ENCODE results near the gene NTSR2.

The NTSR2 gene, protein sequence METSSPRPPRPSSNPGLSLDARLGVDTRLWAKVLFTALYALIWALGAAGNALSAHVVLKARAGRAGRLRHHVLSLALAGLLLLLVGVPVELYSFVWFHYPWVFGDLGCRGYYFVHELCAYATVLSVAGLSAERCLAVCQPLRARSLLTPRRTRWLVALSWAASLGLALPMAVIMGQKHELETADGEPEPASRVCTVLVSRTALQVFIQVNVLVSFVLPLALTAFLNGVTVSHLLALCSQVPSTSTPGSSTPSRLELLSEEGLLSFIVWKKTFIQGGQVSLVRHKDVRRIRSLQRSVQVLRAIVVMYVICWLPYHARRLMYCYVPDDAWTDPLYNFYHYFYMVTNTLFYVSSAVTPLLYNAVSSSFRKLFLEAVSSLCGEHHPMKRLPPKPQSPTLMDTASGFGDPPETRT

GRCh38 chr2:11669454-11670291 is at the start of gene NTSR2:
Gene NTSR2 (minus strand): TSS chr2:11670195. CDS start chr2:11670129, 66 bp downstream.
- peak; percentile 37 for DNase-seq

GRCh38 chr2:11719230-11719977 is 49.4 kb upstream of the NTSR2 start:
- DNase-seq: no peak

GRCh38 chr2:11718606-11719005 is 48.6 kb upstream of the NTSR2 start:
- no peak for DNase-seq

- DNase-seq: no peak
Measured at GRCh38 chr2:11717623-11718022, 47.6 kb upstream of the NTSR2 start.

DNA sequence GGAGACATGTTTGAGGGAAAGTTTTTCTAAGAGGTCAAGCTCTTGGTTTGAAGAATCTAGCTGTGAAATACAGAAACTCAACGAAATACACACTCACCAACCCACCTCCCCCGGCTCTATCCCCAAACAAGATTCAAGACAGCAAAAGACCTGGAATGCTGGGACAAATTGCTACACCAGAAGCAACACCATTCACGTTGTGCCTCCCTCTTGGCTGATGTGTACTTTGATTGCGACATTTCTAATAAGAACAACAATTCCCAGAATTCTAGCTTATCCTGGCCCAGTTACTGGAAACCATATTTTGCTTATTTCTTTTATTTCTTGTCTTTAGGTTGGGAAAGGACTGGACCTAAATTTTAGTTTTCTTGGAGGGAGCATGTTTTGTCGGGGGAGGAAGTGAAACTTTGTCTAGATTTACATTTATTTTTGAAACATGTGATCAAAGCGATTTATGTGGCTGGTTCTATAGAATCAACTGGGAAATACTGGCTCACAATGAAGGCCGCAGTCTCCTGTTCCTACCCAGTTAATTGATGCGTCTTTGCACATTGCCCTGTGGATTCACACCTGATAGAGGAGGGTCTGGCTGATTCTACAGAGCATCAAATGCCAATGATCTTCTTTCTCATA is 46.8 kb upstream of the NTSR2 start:
- DNase-seq: no peak

DNA sequence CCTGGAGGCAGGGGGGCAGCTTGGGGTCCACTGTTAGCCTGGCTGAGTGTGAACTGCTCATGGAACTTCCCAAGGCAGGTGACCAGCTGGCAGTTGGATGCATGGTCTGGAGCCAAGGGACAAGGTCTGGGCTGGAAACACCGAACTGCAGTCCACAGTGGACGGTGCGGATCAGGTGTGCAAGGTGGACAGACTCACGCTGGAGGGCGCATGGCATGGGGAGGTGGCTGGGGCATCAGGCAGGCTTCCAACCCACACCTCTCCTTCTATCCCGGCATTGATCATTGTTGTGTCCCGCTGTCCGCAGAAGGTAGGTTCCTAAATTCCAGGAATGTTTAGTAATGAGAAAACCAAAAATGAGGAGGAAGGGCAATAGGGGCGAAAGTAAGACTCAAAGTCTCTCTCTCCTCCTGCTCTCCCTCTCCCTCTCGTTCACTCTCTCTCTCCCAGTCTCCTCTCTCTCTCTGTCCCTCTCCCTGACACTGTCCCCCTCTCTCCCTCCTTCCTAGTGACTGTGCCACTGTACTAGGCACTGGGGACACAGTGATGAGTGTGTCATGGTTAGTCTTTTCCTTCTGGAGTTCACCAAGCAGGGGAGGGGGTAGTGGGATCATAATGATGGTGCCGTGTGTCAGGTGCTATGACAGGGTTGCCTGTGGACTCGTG is 46.1 kb upstream of the NTSR2 start:
- DNase-seq: no peak

DNA sequence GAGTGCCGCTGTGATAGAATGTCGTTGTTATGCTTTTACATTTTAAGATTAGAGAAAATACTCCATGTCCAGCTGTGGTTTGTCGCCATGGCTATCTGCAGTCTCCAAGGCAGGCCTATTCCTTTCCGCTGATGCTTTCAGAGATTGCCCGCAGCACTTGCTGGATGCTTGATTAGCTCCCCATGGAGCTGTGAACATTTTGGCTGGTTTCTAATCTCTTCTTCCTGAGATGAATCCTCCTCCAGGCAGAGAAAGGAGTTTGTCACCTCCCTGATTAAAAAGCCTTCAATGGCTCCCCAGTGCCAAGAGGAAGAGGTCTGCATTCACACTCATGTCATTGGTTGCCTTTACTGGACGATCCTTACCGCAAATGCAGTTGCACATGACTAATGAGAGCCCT is 43.8 kb upstream of the NTSR2 start:
- no peak for DNase-seq

- no peak for DNase-seq
Measured at GRCh38 chr2:11712866-11713265, 42.9 kb upstream of the NTSR2 start.

DNA sequence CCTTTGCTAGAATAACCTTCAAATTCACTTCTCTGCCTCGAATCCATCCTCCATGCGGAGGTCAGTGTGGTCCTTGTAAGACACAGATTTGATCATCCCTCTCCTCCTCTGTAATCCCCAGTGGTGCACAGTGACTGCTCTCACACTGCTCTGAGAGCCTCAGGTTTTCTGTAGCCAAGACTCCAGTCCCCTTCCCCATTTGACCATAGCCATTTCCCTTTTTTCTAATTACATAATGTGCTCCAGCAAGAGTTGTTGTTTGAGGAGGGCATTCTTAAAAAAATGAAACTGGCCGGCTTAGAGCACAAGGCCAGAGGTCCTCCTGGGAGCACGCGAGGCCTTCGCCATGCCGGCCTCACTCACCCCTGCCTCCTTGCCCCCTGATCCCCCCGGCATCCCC is 41.8 kb upstream of the NTSR2 start:
- DNase-seq: no peak

DNA sequence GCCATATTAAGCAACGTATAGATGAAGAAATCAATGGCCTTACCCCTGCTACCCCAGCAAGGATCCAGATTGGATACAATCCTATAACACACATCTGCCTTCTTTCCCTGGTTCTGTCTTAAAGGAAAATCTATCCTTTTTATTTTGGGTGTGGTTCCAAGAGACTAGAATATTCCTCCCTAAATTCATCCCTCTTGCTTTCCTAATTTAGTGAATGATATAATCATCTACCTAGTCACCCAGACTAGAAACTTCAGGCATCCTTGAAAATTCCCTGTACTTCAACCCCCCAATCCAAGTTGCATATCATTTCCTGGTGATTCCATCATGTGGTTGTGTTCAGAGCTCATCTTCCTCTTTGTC is 41.3 kb upstream of the NTSR2 start:
- DNase-seq: no peak

- DNase-seq: no peak
Measured at GRCh38 chr2:11710632-11711353, 40.8 kb upstream of the NTSR2 start.

GRCh38 chr2:11710210-11710609 is 40.2 kb upstream of the NTSR2 start:
- DNase-seq: no peak

DNA sequence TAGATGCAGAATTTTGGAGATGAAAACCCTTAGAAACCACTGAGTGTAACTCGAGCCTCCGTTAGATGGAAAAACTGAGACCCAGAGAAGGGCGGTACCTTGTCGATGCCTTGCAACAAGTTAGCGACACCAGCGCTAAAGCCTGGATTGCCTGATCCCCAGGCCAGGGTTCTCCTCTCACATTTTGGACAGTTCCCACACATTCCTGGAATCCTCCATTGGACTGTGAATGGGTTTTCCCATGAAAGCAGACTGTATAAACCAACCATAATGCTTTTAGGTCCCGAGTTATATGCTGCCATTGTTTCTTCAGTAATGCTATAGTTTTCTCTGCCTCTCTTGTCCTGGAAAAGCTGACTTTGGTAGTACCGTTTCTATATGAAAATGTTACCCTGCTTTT is 39.3 kb upstream of the NTSR2 start:
- no peak for DNase-seq

GRCh38 chr2:11708106-11708505 is 38.1 kb upstream of the NTSR2 start:
- no peak for DNase-seq

DNA sequence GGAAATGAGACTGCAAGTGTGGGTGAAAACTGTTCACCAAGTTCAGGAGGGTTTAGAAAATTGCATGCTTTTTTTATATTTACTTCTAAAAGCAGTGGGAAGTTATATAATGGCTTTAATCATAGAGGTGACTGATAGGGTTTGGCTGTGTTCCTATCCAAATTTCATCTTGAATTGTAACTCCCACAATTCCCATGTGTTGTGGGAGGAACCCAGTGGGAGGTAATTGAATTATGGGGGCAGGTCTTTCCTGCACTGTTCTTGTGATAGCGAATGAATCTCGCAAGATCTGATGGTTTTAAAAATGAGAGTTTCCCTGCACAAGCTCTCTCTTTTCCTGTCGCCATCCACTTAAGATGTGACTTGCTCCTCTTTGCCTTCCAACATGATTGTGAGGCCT is 35.7 kb upstream of the NTSR2 start:
- no peak for DNase-seq

DNA sequence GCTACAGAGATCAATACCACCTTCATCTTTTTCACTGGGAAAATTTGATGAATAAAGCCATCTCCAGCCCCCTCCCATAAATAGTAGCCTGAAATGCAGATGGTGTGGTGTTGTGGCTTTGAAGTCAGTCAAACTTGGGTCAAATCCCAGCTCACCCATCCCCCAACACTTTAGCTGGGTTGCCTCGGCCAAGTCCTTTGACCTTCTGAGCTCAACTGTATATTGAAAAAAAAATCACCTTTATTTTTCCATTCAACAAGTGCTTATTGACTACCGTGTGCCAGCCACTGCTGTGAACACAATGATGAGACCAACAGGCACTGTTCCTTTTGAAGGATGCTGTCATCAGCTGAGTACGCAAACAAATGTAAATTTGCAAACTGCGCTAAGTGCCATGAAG is 35.1 kb upstream of the NTSR2 start:
- no peak for DNase-seq

- DNase-seq: no peak
Measured at GRCh38 chr2:11703700-11704099, 33.7 kb upstream of the NTSR2 start.

DNA sequence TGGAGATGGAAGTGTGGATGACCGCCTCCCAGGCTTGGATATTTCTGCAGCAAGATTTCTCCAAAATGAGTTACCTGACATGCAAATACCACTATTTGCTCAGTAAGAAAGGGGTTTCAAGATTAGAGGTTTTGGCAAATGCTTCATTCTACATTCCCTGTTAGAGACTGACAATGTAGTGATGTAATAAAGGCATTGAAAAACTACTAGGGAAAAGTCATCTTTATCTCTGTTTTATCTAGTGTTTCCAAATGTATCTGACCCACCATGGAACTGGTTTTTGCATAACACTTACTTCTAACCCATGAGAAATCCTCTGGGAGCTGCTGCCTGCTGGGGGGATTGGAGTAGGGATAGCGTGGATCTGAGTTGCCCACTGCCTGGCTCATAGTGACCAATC is 33.0 kb upstream of the NTSR2 start:
- DNase-seq: no peak

DNA sequence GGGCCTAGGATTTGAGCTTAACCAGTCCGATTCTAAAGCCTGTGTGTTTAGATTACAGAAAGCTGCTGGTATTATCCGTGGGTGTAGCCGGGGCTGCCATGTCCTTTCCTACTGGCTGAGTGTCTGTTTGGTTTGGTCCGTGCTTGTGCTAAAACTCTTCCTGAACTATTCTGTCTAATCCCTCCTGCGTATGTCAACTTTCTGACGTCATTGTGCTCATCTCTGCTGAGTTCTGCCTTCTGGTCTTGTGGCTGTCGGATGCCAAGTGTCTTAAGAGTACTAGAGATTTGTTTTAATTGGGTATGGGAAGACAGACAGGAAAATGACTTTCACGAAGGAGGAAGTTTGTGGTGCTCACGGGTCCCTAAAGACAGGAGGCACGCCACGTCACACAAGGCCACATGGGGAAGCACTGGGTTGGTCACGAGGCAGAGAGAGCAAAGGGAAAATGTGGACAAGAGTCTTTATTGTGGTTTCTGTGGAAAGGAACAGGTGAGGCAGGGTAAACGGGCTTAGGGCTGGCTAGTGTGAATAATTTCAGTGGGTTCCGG is 31.8 kb upstream of the NTSR2 start:
- no peak for DNase-seq

GRCh38 chr2:11701206-11701605 is 31.2 kb upstream of the NTSR2 start:
- DNase-seq: no peak

All from activated T-cell treated with anti-CD3 and anti-CD28 coated beads, Interleukin-2, amount 50 U/mL, for 1 hour (primary cell).